ENCODE results near the gene CLP1. TPM values are rescaled to one million over a fixed set of nuclear protein-coding genes. Genes with fewer than 3 reads are reported as not detected.
"Not testable (repeated sequence)": the region's sequence is repeated elsewhere in the genome, so short reads cannot be mapped to it uniquely, and the experiment has no call there.

CLP1 gene
- total RNA-seq, 1 experiment from 2014 or later = 27.7 TPM

- DNase-seq (ENCODE audit: low read depth) = no peak
Measured at GRCh38 chr11:57659669-57660068, 2.1 kb downstream of the CLP1 start.

DNA sequence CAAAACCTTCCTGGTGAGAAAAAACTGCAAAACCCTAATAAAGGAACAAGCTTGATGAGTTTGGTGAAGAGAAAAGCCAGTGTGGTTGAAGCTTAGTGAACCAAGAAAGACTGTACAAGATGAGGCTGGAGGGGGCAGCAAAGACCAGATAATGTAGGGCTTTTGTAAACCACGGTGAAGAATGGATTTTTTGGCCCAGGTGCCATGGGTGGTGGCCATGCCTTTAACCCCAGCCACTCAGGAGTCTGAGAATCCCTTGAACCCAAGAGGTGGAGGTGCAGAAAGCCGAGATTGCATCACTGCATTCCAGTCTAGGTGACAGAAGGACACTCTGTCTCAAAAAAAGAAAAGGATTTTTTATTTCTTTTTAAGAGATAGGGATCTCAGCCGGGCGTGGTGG is 5.3 kb downstream of the CLP1 start:
- no peak for DNase-seq (ENCODE audit: low read depth)

DNA sequence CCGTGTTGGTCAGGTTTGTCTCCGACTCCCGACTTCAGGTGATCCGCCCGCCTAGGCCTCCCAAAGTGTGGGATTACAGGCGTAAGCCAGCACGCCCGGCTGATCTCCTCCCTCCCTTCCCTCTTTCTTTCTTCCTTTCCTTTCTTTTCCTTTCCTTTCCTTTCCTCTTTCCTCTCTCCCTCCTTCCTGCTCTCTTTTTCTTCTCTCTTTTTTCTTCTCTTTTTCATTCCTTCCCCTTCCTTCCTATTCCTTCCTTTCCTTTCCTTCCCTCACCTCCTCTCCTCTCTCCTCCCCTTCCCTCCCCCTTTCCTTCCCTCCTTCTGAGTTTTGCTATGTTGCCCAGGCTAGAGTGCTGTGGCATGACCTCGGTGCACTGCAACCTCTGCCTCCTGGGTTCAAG is 6.4 kb downstream of the CLP1 start:
- no peak for DNase-seq (ENCODE audit: low read depth)

DNA sequence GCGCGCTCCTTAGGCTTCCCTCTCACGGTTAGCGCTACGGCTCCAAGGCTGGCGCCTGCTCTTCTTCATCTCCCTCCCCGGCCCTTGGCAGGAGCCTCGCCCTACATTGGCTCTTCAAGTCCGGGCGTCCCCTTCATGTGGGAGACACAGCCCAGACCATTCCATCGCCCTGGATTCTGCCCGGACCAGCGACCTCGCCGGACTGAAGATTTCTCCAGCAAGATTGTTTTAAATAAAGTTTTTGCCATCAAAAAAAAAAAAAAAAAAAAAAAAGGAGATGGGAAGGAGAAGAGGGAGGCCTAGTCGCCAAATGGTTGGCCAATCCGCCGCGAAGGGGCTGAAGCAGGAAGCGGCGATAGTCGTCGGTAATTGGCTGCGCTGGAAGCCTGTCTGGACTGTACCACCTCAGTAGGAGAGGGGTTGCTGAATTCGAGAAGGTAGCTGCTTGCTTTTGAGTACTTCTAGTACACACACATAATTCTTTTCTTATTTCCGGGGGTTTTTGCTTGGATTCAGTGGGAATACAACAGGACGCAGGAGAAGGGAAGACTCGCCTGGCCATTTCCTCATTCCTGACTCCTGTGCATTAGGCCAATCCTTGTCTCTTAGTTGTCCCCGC is 9.7 kb downstream of the CLP1 start:
- DNase-seq (ENCODE audit: low read depth) = peak; percentile 99

GRCh38 chr11:57667736-57668433 is 10.3 kb downstream of the CLP1 start, which contains the start of gene ZDHHC5:
ZDHHC5 (plus strand) TSS chr11:57668114; CDS start chr11:57673091, 4,977 bp downstream.
- peak; percentile 100 for DNase-seq (ENCODE audit: low read depth)

- no peak for DNase-seq (ENCODE audit: low read depth)
Measured at GRCh38 chr11:57668434-57668782, 10.8 kb downstream of the CLP1 start.

DNA sequence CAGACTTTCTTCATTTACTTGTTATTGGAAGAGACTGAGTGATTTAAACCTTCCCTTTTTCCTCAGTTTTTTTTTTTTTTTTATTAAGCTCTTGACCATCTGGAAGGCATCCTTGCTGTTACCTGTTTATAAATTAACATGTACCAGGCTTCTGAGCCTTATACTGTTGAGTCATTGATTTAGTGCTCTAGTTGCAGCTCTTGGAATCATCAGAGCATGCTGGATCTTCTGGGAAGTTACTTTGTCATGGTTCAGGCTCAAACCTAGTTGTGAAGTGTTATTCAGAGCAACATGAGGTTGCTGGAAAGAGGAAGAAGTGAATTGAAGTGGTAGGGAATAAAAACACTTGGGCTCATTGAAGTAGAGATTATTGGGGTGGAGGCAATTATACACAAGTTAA is 16.7 kb downstream of the CLP1 start:
- no peak for DNase-seq (ENCODE audit: low read depth)

DNA sequence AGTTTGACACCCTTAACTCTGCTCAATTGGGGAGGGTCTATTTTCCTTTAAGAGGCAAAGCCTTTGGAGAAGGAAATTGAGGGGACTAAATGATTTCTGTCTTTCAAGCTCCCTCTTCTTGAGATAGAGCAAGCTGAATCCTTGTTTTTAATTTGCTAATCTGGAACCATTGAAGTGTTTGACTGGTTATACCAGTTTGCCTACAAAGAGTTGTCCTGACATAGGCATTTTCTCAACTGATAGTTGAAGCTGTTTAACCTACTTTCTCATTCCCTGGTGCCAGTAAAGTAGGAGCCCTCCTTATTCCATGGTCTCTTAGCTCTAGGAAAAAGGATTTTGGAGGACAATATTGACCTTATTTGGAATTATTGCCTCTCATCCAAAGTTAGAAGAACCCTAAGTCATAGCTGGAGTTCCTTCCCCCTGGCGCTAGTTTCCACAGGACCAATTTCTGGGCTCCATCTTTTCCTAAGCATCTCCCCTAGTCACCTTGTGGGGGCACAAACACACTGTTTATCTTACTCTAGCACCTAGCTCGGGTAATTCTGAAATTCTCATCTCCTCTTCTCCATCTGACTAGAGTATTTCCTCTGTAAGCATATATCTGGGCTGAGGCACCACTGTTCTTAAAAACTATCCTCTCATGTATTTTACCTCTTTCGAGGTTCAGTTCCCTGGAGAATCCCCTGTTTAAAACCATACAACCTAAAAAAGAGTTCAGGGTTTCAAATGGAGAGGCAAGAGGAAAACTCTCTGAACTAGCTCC is 17.8 kb downstream of the CLP1 start:
- DNase-seq (ENCODE audit: low read depth) = no peak

GRCh38 chr11:57679396-57679795 is 21.8 kb downstream of the CLP1 start:
- DNase-seq (ENCODE audit: low read depth) = no peak

DNA sequence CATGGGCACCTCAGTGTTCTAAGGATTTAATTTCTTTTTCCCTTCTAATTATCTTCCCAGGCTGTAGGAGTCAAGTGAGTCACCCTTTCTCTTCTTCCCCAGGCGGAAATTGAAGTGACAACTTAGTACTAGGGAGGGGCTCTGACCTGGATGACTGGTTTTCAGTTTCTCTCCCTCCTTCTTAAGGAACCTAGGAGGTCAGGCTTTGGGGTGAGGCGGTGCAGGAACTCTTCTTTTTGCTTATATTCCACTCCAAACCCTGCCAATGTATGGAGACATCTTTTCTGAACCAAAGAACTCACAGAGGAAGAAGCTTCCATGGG is 23.0 kb downstream of the CLP1 start:
- DNase-seq (ENCODE audit: low read depth) = peak; percentile 66

DNA sequence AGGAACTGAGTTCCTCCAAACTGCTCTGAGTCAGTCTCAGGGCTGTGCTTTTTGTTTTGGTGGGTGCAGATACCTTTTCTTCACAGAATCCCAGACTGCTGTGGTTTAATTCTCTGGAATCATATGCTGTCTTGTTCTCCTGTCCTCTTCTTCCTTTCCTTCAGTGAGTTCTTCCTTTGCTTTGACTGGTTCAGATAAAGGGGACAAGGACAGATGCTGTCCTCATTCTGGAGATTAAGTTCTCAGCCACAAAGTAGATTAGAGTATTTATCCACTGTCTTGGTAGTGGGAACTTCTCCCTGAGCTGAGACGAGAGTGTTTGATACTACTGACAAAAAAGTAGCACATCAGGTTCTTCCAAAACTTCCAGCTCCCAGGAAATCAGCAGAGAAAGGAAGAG is 23.6 kb downstream of the CLP1 start:
- DNase-seq (ENCODE audit: low read depth) = no peak

- DNase-seq (ENCODE audit: low read depth) = not testable (repeated sequence)
Measured at GRCh38 chr11:57690474-57690873, 32.9 kb downstream of the CLP1 start.

DNA sequence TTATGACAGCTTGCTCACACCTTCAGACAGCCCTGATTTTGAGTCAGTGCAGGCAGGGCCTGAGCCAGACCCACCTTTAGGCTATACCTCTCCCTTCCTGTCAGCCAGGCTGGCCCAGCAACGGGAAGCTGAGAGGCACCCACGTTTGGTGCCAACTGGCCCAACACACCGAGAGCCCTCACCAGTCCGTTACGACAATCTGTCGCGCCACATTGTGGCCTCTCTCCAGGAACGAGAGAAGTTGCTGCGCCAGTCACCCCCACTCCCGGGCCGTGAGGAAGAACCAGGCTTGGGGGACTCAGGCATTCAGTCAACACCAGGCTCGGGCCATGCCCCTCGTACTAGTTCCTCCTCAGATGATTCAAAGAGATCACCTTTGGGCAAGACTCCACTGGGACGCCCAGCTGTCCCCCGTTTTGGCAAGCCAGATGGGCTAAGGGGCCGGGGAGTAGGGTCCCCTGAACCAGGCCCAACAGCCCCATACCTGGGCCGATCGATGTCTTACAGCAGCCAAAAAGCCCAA is 41.3 kb downstream of the CLP1 start:
- DNase-seq (ENCODE audit: low read depth) = no peak

DNA sequence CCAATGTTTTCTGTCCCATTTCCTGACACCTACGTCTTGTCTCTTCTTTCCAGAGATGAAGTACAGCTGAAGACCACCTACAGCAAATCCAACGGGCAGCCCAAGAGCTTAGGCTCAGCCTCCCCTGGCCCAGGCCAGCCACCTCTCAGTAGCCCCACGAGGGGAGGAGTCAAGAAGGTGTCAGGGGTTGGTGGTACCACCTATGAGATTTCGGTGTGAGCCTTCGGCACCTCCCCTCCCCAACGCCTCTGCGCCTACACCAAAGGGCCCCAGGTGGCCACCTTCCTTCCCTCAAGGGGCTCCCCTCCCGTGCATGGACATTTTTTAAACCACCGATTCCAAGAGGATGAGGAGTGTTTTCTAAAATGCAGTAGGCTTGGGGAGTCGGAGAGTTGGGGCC is 42.3 kb downstream of the CLP1 start:
- DNase-seq (ENCODE audit: low read depth) = no peak

DNA sequence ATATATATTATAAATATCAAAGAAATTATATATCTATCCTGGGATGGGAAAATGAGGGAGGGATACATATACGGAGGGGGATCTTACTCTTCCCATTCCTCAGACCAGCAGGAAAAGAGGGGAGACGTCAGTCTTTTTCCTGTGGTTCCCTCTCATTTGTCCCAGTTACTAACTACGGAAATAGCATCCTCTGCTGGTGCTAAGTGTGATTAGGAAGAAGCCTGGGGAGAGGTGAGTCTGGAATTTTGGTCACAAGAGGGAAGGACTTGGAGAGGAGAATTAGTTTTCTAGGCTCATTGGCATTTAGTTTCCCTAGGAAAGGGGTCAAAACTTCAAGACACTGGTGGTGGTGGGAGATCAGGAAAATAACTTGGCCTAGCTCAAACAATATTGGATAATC is 42.9 kb downstream of the CLP1 start:
- DNase-seq (ENCODE audit: low read depth) = no peak

GRCh38 chr11:57703341-57703740 is 45.8 kb downstream of the CLP1 start:
- no peak for DNase-seq (ENCODE audit: low read depth)

DNA sequence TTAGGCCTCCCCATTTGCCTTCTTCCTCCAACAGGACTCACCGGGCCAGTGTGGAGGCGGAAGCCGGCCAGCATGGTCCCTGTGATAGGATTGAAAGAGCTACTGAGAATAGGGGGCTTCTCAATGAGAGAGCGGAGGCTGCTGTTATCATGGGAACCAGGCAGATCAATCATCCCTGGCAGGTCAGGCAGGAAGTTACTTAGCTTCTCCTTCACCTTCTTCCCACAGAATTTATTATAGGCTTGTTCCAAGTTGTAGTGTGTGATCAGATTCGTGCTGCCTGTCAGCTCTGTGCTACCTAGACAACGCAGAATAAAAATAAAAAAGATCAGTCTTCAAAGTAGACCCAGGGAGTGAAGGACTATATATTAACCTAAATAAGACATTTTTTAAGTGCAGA is 47.4 kb downstream of the CLP1 start:
- no peak for DNase-seq (ENCODE audit: low read depth)

DNA sequence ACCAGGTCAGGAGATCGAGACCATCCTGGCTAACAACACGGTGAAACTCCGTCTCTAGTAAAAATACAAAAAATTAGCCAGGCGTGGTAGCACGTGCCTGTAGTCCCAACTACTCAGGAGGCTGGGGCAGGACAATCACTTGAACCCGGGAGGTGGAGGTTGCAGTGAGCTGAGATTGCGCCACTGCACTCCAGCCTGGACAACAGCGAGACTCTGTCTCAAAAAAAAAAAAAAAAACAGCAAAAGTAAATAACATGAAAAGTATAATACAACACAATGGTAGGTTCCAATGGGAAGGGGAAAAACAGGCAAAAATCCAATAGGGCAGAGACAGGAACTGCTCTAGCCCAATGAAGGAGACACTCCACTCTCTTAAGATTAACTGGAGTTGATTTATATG is 47.9 kb downstream of the CLP1 start:
- not testable (repeated sequence) for DNase-seq (ENCODE audit: low read depth)

GRCh38 chr11:57709802-57710367 is 52.3 kb downstream of the CLP1 start:
- no peak for DNase-seq (ENCODE audit: low read depth)
